Measurements from ENCODE around the gene NTM. TPM values are rescaled to one million over a fixed set of nuclear protein-coding genes. Genes with fewer than 3 reads are reported as not detected.

NTM gene
- total and polyA plus RNA-seq, 2 donors (not counting 1 experiment from before 2014, with no cell fraction given): 12.3 to 28.6 TPM

DNA sequence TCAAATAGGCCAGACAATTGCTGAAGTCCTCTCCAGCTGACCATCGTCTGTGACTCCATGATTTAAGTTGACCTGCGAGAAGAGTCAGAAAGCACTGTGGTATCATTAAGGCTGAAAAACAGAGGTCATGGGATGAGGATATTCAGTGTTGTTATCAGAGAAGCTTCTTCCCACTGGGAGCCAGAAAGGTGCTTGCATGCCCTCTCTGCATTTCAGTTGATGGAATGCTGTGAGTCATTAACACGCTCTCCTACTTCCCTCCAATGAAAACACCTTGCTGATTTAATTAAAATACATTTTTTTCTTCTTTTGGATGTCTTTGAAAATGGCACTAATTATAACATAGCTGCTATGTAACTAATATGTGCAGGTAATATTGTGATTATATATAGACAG is 667.0 kb downstream of the NTM start:
- Histone ChIP-seq H3K9ac (ENCODE audit: insufficient read depth, low read length) (no peak overlapping the region), H4K20me1 (ENCODE audit: control insufficient read depth, extremely low read depth, insufficient read depth, low read length) (no peaks in the 10 kb centered on the region), H3K9me3 (ENCODE audit: control insufficient read depth, insufficient read depth, low read depth, low read length) (no peaks in the 10 kb centered on the region), H3K27ac (ENCODE audit: insufficient read depth, low read length) (no peak overlapping the region), H3K79me2 (ENCODE audit: control insufficient read depth, insufficient read depth, low read length) (no peaks in the 10 kb centered on the region), H3K4me3 (replicated peaks in 1 of 4; ENCODE audit: control extremely low read depth in 1 of 4, insufficient read depth in 1 of 4, low read depth in 3 of 4, low read length in 4 of 4) (no peak overlapping the region), H3K4me2 (ENCODE audit: extremely low read depth, insufficient read depth, low read length) (no peak overlapping the region), H3K27me3 (ENCODE audit: control insufficient read depth, insufficient read depth, low read length) (no peaks in the 10 kb centered on the region), H3K4me1 (ENCODE audit: control insufficient read depth, extremely low read depth, insufficient read depth, low read length) (no peaks in the 10 kb centered on the region), H3K36me3 (ENCODE audit: control insufficient read depth, insufficient read depth, low read length) (no peaks in the 10 kb centered on the region), H2AFZ (ENCODE audit: low read length) (no peak overlapping the region)
- TF ChIP-seq, protein P1, sequence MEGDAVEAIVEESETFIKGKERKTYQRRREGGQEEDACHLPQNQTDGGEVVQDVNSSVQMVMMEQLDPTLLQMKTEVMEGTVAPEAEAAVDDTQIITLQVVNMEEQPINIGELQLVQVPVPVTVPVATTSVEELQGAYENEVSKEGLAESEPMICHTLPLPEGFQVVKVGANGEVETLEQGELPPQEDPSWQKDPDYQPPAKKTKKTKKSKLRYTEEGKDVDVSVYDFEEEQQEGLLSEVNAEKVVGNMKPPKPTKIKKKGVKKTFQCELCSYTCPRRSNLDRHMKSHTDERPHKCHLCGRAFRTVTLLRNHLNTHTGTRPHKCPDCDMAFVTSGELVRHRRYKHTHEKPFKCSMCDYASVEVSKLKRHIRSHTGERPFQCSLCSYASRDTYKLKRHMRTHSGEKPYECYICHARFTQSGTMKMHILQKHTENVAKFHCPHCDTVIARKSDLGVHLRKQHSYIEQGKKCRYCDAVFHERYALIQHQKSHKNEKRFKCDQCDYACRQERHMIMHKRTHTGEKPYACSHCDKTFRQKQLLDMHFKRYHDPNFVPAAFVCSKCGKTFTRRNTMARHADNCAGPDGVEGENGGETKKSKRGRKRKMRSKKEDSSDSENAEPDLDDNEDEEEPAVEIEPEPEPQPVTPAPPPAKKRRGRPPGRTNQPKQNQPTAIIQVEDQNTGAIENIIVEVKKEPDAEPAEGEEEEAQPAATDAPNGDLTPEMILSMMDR (conservative IDR thresholded peaks at IDR 0.05 in 1 of 2, IDR thresholded peaks at IDR 0.05 in 1 of 2; ENCODE audit: low read depth in 1 of 2, low read length in 2 of 2): no peak
- TF ChIP-seq EZH2 (IDR thresholded peaks at IDR 0.05; ENCODE audit: low read length, missing control alignments): no peak
- no peak for DNase-seq (ENCODE audit: low read depth in 2 of 2)

- no peaks in the 10 kb centered on the region for H3K9me3 ChIP-seq (ENCODE audit: control insufficient read depth, insufficient read depth, low read depth, low read length)
- H3K27me3 ChIP-seq (ENCODE audit: control insufficient read depth, insufficient read depth, low read length): no peaks in the 10 kb centered on the region
- H3K4me3 ChIP-seq (replicated peaks in 1 of 4; ENCODE audit: control extremely low read depth in 1 of 4, insufficient read depth in 1 of 4, low read depth in 3 of 4, low read length in 4 of 4): no peak overlapping the region
- H3K79me2 ChIP-seq (ENCODE audit: control insufficient read depth, insufficient read depth, low read length): no peaks in the 10 kb centered on the region
- TF ChIP-seq, protein P1 (conservative IDR thresholded peaks at IDR 0.05 in 1 of 2, IDR thresholded peaks at IDR 0.05 in 1 of 2; ENCODE audit: low read depth in 1 of 2, low read length in 2 of 2): no peak
- TF ChIP-seq EZH2 (IDR thresholded peaks at IDR 0.05; ENCODE audit: low read length, missing control alignments): no peak
- H3K4me2 ChIP-seq (ENCODE audit: extremely low read depth, insufficient read depth, low read length): no peak overlapping the region
- H2AFZ ChIP-seq (ENCODE audit: low read length): no peak overlapping the region
- H3K9ac ChIP-seq (ENCODE audit: insufficient read depth, low read length): no peak overlapping the region
- no peaks in the 10 kb centered on the region for H3K4me1 ChIP-seq (ENCODE audit: control insufficient read depth, extremely low read depth, insufficient read depth, low read length)
- no peak overlapping the region for H3K27ac ChIP-seq (ENCODE audit: insufficient read depth, low read length)
- DNase-seq (ENCODE audit: low read depth in 2 of 2): no peak
- H3K36me3 ChIP-seq (ENCODE audit: control insufficient read depth, insufficient read depth, low read length): no peaks in the 10 kb centered on the region
- H4K20me1 ChIP-seq (ENCODE audit: control insufficient read depth, extremely low read depth, insufficient read depth, low read length): no peaks in the 10 kb centered on the region
Measured at GRCh38 chr11:132037956-132038355, 667.5 kb downstream of the NTM start.

GRCh38 chr11:132039521-132039920 is 669.1 kb downstream of the NTM start:
- Histone ChIP-seq H2AFZ (ENCODE audit: low read length) (no peak overlapping the region), H3K27ac (ENCODE audit: insufficient read depth, low read length) (no peak overlapping the region), H3K27me3 (ENCODE audit: control insufficient read depth, insufficient read depth, low read length) (no peaks in the 10 kb centered on the region), H3K36me3 (ENCODE audit: control insufficient read depth, insufficient read depth, low read length) (no peaks in the 10 kb centered on the region), H3K9me3 (ENCODE audit: control insufficient read depth, insufficient read depth, low read depth, low read length) (no peaks in the 10 kb centered on the region), H3K4me3 (replicated peaks in 1 of 4; ENCODE audit: control extremely low read depth in 1 of 4, insufficient read depth in 1 of 4, low read depth in 3 of 4, low read length in 4 of 4) (no peak overlapping the region), H4K20me1 (ENCODE audit: control insufficient read depth, extremely low read depth, insufficient read depth, low read length) (no peaks in the 10 kb centered on the region), H3K79me2 (ENCODE audit: control insufficient read depth, insufficient read depth, low read length) (no peaks in the 10 kb centered on the region), H3K4me1 (ENCODE audit: control insufficient read depth, extremely low read depth, insufficient read depth, low read length) (no peaks in the 10 kb centered on the region), H3K9ac (ENCODE audit: insufficient read depth, low read length) (no peak overlapping the region), H3K4me2 (ENCODE audit: extremely low read depth, insufficient read depth, low read length) (no peak overlapping the region)
- DNase-seq (ENCODE audit: low read depth in 2 of 2): no peak
- TF ChIP-seq EZH2 (IDR thresholded peaks at IDR 0.05; ENCODE audit: low read length, missing control alignments): no peak
- TF ChIP-seq, protein P1 (conservative IDR thresholded peaks at IDR 0.05 in 1 of 2, IDR thresholded peaks at IDR 0.05 in 1 of 2; ENCODE audit: low read depth in 1 of 2, low read length in 2 of 2): no peak
